ENCODE results near the gene UHMK1. TPM values are rescaled to one million over a fixed set of nuclear protein-coding genes. Genes with fewer than 3 reads are reported as not detected.
"Not testable (repeated sequence)": the region's sequence is repeated elsewhere in the genome, so short reads cannot be mapped to it uniquely, and the experiment has no call there.

UHMK1 gene
- total RNA-seq, 1 donor: 21.8 TPM

GRCh38 chr1:162562470-162562828 is 64.8 kb downstream of the UHMK1 start:
- DNase-seq (ENCODE audit: low read depth in 2 of 3, low spot score in 2 of 3): no peak

GRCh38 chr1:162564762-162565218 is 67.2 kb downstream of the UHMK1 start:
- peak in 1 of 3 donors; percentile 7 for DNase-seq (ENCODE audit: low read depth in 2 of 3, low spot score in 2 of 3)

DNA sequence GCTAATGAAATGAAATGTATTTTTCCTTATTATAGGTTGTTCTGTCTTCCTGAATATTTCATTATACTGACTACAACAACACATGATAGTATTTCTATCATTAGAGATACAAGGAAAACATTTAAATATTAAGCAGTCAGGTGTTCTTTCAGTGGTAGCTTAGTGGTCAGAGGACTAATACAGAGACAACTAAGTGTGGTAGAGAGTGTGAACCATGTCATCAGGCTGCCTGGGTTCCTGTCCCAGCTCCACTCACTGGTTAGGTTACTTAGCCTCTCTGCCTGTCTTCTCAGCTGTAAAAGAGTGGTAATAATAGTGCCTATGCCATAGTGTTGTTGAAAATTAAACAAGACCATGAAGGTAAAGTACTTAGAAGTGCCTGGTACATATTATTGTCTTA is 67.8 kb downstream of the UHMK1 start:
- DNase-seq (ENCODE audit: low read depth in 2 of 3, low spot score in 2 of 3): no peak

- DNase-seq (ENCODE audit: low read depth in 2 of 3, low spot score in 2 of 3): no peak
These were observed 69.3 kb downstream of the UHMK1 start for GRCh38 chr1:162566870-162567269.

DNA sequence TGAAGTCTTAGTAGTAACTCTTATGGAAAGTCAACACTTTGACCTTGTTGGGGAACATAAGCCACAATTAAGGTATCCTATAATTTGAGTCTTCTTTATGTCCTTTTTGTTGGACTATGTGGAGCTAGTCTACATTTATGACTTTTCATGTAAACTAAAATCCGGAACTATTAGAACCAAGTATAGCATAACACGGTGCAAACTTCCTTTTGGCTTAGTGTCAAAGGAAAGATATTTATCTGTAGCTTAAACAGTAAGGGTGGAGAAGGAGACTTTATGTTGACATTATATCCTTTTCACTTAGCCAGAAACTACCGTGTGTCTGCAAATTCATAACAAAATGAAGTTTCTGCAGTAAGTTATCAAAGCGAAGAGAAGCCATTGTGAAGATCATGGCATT is 71.2 kb downstream of the UHMK1 start:
- DNase-seq (ENCODE audit: low read depth in 2 of 3, low spot score in 2 of 3): peak in 1 of 3 donors; percentile 15

DNA sequence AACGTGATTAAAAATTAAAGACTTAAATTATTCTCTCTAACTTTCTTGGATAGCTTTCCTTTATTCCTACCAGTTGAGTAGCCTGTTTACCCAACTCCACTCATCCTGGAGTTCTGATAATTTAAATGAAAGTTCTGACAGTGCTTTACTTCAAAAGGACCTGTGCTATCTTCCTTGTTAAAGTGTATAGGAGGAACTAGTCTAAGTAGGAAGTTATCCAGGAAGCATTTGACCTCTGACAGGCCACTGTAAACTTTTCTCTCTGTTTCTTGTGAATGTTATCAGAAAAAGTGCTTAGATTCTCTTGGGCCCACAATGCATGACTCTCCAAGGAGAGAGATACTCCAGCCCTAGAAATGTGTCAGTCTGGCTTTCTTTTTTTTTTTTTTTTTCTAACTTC is 73.1 kb downstream of the UHMK1 start:
- no peak for DNase-seq (ENCODE audit: low read depth in 2 of 3, low spot score in 2 of 3)

DNA sequence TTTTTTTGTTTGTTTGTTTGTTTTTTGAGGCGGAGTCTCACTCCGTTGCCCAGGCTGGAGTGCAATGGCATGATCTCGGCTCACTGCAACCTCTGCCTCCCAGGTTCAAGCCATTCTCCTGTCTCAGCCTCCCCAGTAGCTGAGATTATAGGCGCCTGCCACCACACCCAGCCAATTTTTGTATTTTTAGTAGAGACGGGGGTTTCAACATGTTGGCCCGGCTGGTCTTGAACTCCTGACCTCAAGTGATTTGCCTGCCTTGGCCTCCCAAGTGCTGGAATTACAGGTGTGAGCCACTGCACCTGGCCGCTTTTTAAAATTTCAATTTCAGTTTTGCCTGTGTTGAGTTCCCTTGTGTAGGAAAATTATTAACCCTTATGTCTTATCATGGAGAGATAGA is 73.5 kb downstream of the UHMK1 start:
- not testable (repeated sequence) for DNase-seq (ENCODE audit: low read depth in 2 of 3, low spot score in 2 of 3)

DNA sequence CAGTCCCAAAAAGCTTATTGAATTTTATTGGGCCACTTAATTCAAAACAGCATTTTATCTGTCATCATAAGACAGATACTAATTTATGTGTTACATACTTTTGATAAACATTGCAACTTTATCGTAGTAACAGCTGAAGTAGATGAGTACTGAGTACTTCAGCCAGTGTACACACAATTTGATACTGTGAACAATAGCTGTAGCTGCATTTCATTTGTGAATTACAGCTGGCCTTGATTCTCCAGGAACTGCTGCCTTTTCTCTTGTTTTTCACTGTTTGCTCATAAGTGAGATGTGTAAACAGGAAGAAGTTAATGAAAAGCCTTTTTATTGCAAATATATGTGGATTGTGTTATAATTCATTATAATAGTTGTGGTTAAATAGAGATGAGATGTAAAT is 74.1 kb downstream of the UHMK1 start:
- DNase-seq (ENCODE audit: low read depth in 2 of 3, low spot score in 2 of 3): no peak

DNA sequence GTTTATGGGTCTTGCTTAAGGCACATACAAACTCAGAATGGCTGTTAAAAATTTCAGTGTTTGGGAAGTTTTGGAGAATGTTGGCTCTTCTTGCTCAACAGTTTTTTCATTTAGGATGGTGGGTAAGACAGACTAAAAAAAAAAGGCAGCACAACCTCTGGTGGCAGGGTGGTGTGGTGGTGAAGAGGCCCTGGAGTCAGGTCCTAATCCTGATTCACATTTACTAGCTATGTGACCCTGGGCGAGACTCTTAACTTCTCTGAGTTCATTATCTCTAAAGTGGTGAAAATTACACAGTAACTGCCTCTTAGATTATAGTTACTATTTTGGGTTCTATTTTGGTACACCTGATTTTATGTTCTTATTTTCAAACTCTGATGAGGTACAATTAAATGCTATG is 75.5 kb downstream of the UHMK1 start:
- DNase-seq (ENCODE audit: low read depth in 2 of 3, low spot score in 2 of 3): no peak

GRCh38 chr1:162578071-162578700 is 80.6 kb downstream of the UHMK1 start:
- no peak for DNase-seq (ENCODE audit: low read depth in 2 of 3, low spot score in 2 of 3)

- no peak for DNase-seq (ENCODE audit: low read depth in 2 of 3, low spot score in 2 of 3)
These were observed 81.3 kb downstream of the UHMK1 start for GRCh38 chr1:162578936-162579335.

Small RNA genes within 50 kb of the gene (small RNA-seq; reads per million reads assigned to genes)
- not detected for gene UQCRBP2

Other genes with a start within 250 kb of the UHMK1 start
- not detected for gene SPATA46, start 121.0 kb upstream of the UHMK1 start, total RNA-seq
- 0.27 TPM for gene C1orf226, start 116.1 kb upstream of the UHMK1 start, total RNA-seq
- gene SH2D1B, start 85.7 kb upstream of the UHMK1 start, total RNA-seq: under 0.01 TPM
- 16.2 TPM for gene UAP1, start 63.9 kb downstream of the UHMK1 start, total RNA-seq
- gene DDR2, start 134.6 kb downstream of the UHMK1 start, total RNA-seq: 0.27 TPM